KMS-11 (cell line): ENCODE results near the gene PARP14.

Experiments used
- H2AFZ ChIP-seq: fragments of 200-600 bp; sonication (generic); 2 replicates; pipeline ENCODE4 v1.6.1; 2016; ENCODE audit warnings: antibody characterized with exemption, mixed run types, low read depth
- H3K27ac ChIP-seq: fragments of 200-600 bp; sonication (generic); 2 replicates; pipeline ENCODE4 v1.6.1; 2016; ENCODE audit warnings: mild to moderate bottlenecking, mixed run types
- H3K27me3 ChIP-seq: fragments of 200-600 bp; sonication (generic); 2 replicates; pipeline ENCODE4 v1.6.1; 2017; ENCODE audit warnings: mild to moderate bottlenecking, low read depth, mixed run types, moderate library complexity; ENCODE audit not compliant: insufficient read depth
- H3K36me3 ChIP-seq: fragments of 200-600 bp; sonication (generic); 2 replicates; pipeline ENCODE4 v1.6.1; 2017; ENCODE audit warnings: mild to moderate bottlenecking, mixed run types; ENCODE audit not compliant: insufficient read depth
- H3K4me1 ChIP-seq: fragments of 200-600 bp; sonication (generic); 2 replicates; pipeline ENCODE4 v1.6.1; 2016; ENCODE audit warnings: mild to moderate bottlenecking, low read depth, mixed run types; ENCODE audit not compliant: poor library complexity, severe bottlenecking
- H3K4me2 ChIP-seq: fragments of 200-600 bp; sonication (generic); 2 replicates; pipeline ENCODE4 v1.7.0; 2016; ENCODE audit warnings: mild to moderate bottlenecking, mixed run types
- H3K4me3 ChIP-seq: fragments of 200-600 bp; sonication (generic); IDR thresholded peaks from 2 replicates; pipeline ENCODE4 v1.6.1; 2017; ENCODE audit warnings: low read depth, low read length, mixed read lengths; ENCODE audit not compliant: insufficient read depth
- H3K79me2 ChIP-seq: fragments of 200-600 bp; sonication (generic); 2 replicates; pipeline ENCODE4 v1.6.1; 2016; ENCODE audit warnings: low read depth, mixed run types; ENCODE audit not compliant: insufficient read depth
- H3K9ac ChIP-seq: fragments of 200-600 bp; sonication (generic); 2 replicates; pipeline ENCODE4 v1.6.1; 2016; ENCODE audit warnings: mild to moderate bottlenecking, mixed run types
- H4K20me1 ChIP-seq: fragments of 200-600 bp; sonication (generic); 2 replicates; pipeline ENCODE4 v1.6.1; 2016; ENCODE audit warnings: mild to moderate bottlenecking, mixed run types; ENCODE audit not compliant: insufficient read depth
- CTCF ChIP-seq: fragments of 200-600 bp; sonication (generic); conservative IDR thresholded peaks from 2 replicates; pipeline ENCODE4 v1.6.1; 2017; ENCODE audit warnings: low read depth, mild to moderate bottlenecking, antibody characterized with exemption, low read length, moderate library complexity, mixed read lengths

Gene PARP14

GRCh38 chr3:122754929-122755328 lies 74.3 kb downstream of the PARP14 start:
- Histone ChIP-seq H3K4me1 (peaks cover 12% of the 10 kb centered on the region), H3K79me2 (no peaks in the 10 kb centered on the region), H3K4me3 (no peak overlapping the region), H3K27ac (no peak overlapping the region), H3K9ac (no peak overlapping the region), H3K36me3 (no peaks in the 10 kb centered on the region), H3K27me3 (no peaks in the 10 kb centered on the region), H4K20me1 (no peaks in the 10 kb centered on the region), H2AFZ (no peak overlapping the region), H3K4me2 (no peak overlapping the region)
- TF ChIP-seq CTCF = peak; percentile 81

GRCh38 chr3:122755491-122755890 lies 74.9 kb downstream of the PARP14 start:
- Histone ChIP-seq H2AFZ (no peak overlapping the region), H3K36me3 (no peaks in the 10 kb centered on the region), H3K4me1 (peaks cover 12% of the 10 kb centered on the region), H3K9ac (no peak overlapping the region), H3K27ac (no peak overlapping the region), H3K27me3 (no peaks in the 10 kb centered on the region), H3K4me2 (no peak overlapping the region), H3K4me3 (no peak overlapping the region), H3K79me2 (no peaks in the 10 kb centered on the region), H4K20me1 (no peaks in the 10 kb centered on the region)
- TF ChIP-seq CTCF = no peak

GRCh38 chr3:122758877-122759560 lies 78.4 kb downstream of the PARP14 start:
- Histone ChIP-seq H3K27ac (no peak overlapping the region), H3K9ac (no peak overlapping the region)

GRCh38 chr3:122760453-122761271 lies 80.0 kb downstream of the PARP14 start:
- Histone ChIP-seq H3K27ac (no peak overlapping the region), H2AFZ (no peak overlapping the region), H4K20me1 (no peaks in the 10 kb centered on the region), H3K36me3 (no peaks in the 10 kb centered on the region), H3K4me2 (no peak overlapping the region), H3K4me1 (peaks cover 16% of the 10 kb centered on the region), H3K4me3 (no peak overlapping the region), H3K9ac (no peak overlapping the region), H3K27me3 (no peaks in the 10 kb centered on the region), H3K79me2 (no peaks in the 10 kb centered on the region)
- TF ChIP-seq CTCF = no peak

More at GRCh38 chr3:122758877-122759560, 78.4 kb downstream of the PARP14 start:
- no peaks in the 10 kb centered on the region for H3K36me3 ChIP-seq
- H3K27me3 ChIP-seq = no peaks in the 10 kb centered on the region
- no peak overlapping the region for H3K4me2 ChIP-seq
- no peak overlapping the region for H2AFZ ChIP-seq
- no peaks in the 10 kb centered on the region for H4K20me1 ChIP-seq
- TF ChIP-seq CTCF = no peak
- H3K79me2 ChIP-seq = no peaks in the 10 kb centered on the region
- peaks cover 12% of the 10 kb centered on the region for H3K4me1 ChIP-seq
- no peak overlapping the region for H3K4me3 ChIP-seq
